ENCODE data around the gene COL27A1. TPM values are rescaled to one million over a fixed set of nuclear protein-coding genes. Genes with fewer than 3 reads are reported as not detected.

The COL27A1 gene
- polyA plus RNA-seq, 1 donor (not counting 4 experiments of a cell fraction or from before 2014, with no cell fraction given): 14.0 TPM

DNA sequence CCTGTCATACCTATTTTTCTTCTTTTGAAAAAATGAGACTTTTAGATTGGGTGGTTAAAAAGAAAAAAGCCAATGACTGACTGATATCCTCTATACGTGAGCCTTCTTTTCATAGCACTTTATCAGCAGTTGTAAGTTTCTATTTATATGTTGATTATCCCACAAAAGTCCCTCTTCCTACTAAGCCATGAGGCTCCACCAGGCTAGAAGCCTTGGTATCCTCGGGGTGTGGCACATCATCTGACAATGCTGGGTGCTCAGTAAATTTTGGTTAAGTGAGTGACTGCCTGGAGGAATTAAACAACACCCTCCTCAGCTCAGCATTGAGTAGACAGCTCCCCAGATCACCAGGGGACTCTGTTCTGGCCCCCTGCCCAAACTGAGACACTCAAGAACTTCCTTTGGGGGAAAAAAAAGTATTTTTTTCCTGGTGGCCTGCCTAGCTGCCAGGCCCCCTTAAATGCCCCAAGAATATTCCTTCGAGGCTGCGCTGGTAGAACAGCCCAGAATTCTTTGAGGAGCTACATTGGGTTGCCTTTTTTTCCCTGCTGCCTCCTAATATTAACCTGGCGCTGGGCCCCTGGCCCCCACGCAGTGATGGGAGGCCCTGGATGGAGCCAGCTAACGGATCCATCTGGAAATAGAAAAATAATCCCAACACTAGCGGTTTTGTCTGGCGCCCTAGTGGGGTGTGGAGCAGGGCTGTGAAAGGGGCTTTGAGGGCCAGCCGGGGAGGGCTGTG lies 23.4 kb upstream of the COL27A1 start:
- peaks cover 21% of the 10 kb centered on the region for H3K27me3 ChIP-seq (ENCODE audit: control insufficient read depth, extremely low read depth, insufficient read depth, low read length)
- H3K27ac ChIP-seq (ENCODE audit: control insufficient read depth, insufficient read depth, low read length): no peak overlapping the region
- no peaks in the 10 kb centered on the region for H3K9me3 ChIP-seq (ENCODE audit: control insufficient read depth, low read depth, low read length)
- DNase-seq (ENCODE audit: low read depth, low spot score) (no peak), FAIRE-seq (no peak)
- no peaks in the 10 kb centered on the region for H3K79me2 ChIP-seq (ENCODE audit: control insufficient read depth, insufficient read depth, low read length)
- H3K36me3 ChIP-seq (ENCODE audit: control insufficient read depth in 2 of 2, extremely low read depth in 1 of 2, insufficient read depth in 2 of 2, low read length in 2 of 2): no peaks in the 10 kb centered on the region
- H4K20me1 ChIP-seq (ENCODE audit: control insufficient read depth, extremely low read depth, insufficient read depth, low read length): no peaks in the 10 kb centered on the region
- no peak for TF ChIP-seq EZH2 (IDR thresholded peaks at IDR 0.05; ENCODE audit: low read length)
- TF ChIP-seq, protein P1, sequence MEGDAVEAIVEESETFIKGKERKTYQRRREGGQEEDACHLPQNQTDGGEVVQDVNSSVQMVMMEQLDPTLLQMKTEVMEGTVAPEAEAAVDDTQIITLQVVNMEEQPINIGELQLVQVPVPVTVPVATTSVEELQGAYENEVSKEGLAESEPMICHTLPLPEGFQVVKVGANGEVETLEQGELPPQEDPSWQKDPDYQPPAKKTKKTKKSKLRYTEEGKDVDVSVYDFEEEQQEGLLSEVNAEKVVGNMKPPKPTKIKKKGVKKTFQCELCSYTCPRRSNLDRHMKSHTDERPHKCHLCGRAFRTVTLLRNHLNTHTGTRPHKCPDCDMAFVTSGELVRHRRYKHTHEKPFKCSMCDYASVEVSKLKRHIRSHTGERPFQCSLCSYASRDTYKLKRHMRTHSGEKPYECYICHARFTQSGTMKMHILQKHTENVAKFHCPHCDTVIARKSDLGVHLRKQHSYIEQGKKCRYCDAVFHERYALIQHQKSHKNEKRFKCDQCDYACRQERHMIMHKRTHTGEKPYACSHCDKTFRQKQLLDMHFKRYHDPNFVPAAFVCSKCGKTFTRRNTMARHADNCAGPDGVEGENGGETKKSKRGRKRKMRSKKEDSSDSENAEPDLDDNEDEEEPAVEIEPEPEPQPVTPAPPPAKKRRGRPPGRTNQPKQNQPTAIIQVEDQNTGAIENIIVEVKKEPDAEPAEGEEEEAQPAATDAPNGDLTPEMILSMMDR (optimal IDR thresholded peaks at IDR 0.05 in 1 of 3, IDR thresholded peaks at IDR 0.05 in 1 of 3, conservative IDR thresholded peaks at IDR 0.05 in 1 of 3; ENCODE audit: extremely low read depth in 1 of 3, insufficient read depth in 2 of 3, low read length in 3 of 3): no peak
- H3K4me2 ChIP-seq (ENCODE audit: control insufficient read depth, extremely low read depth, insufficient read depth, low read depth, low read length): no peak overlapping the region
- dilution Hi-C loops (cut with MboI; ENCODE audit: extremely low pct_ligation_motif_present, low sequenced_read_pairs): no loop called here
- H3K9me1 ChIP-seq (ENCODE audit: control insufficient read depth, extremely low read depth, insufficient read depth, low read length): no peaks in the 10 kb centered on the region
- H3K9ac ChIP-seq (ENCODE audit: control insufficient read depth, extremely low read depth, insufficient read depth, low read length): no peak overlapping the region
- H2AFZ ChIP-seq (ENCODE audit: control insufficient read depth, low read length): no peak overlapping the region
- H3K4me3 ChIP-seq (ENCODE audit: control insufficient read depth in 2 of 3, extremely low read depth in 1 of 3, insufficient read depth in 2 of 3, low read depth in 1 of 3, low read length in 3 of 3): no peak overlapping the region
- no peaks in the 10 kb centered on the region for H3K4me1 ChIP-seq (ENCODE audit: control insufficient read depth, extremely low read depth, insufficient read depth, low read length)

DNA sequence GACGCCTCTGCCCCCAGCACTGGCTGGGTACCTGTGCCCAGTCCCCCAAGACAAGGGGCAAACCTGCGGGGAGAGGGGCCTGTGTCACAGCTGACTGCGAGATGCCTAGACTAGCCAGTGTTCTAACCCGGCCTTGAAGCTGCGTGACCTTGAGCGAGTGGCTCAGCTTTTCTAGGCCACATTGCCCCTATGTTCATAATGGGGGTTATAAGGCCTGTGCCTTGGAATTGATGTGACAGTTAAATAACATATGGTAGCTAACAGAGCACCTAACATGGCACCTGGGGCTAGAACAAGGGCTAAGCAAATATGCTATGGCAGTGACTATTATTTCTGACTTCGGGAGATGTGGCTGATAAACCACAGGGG lies 22.8 kb upstream of the COL27A1 start:
- Histone ChIP-seq H3K79me2 (ENCODE audit: control insufficient read depth, insufficient read depth, low read length) (no peaks in the 10 kb centered on the region), H3K4me1 (ENCODE audit: control insufficient read depth, extremely low read depth, insufficient read depth, low read length) (no peaks in the 10 kb centered on the region), H3K9me3 (ENCODE audit: control insufficient read depth, low read depth, low read length) (no peaks in the 10 kb centered on the region), H3K9ac (ENCODE audit: control insufficient read depth, extremely low read depth, insufficient read depth, low read length) (no peak overlapping the region), H4K20me1 (ENCODE audit: control insufficient read depth, extremely low read depth, insufficient read depth, low read length) (no peaks in the 10 kb centered on the region), H3K4me2 (ENCODE audit: control insufficient read depth, extremely low read depth, insufficient read depth, low read depth, low read length) (no peak overlapping the region), H3K9me1 (ENCODE audit: control insufficient read depth, extremely low read depth, insufficient read depth, low read length) (no peaks in the 10 kb centered on the region), H3K27ac (ENCODE audit: control insufficient read depth, insufficient read depth, low read length) (no peak overlapping the region), H3K36me3 (ENCODE audit: control insufficient read depth in 2 of 2, extremely low read depth in 1 of 2, insufficient read depth in 2 of 2, low read length in 2 of 2) (no peaks in the 10 kb centered on the region), H3K27me3 (ENCODE audit: control insufficient read depth, extremely low read depth, insufficient read depth, low read length) (peaks cover 17% of the 10 kb centered on the region), H2AFZ (ENCODE audit: control insufficient read depth, low read length) (no peak overlapping the region), H3K4me3 (ENCODE audit: control insufficient read depth in 2 of 3, extremely low read depth in 1 of 3, insufficient read depth in 2 of 3, low read depth in 1 of 3, low read length in 3 of 3) (no peak overlapping the region)
- dilution Hi-C loops (cut with MboI; ENCODE audit: extremely low pct_ligation_motif_present, low sequenced_read_pairs): no loop called here
- DNase-seq (ENCODE audit: low read depth, low spot score): no peak
- no peak for FAIRE-seq
- TF ChIP-seq, protein P1 (optimal IDR thresholded peaks at IDR 0.05 in 1 of 3, IDR thresholded peaks at IDR 0.05 in 1 of 3, conservative IDR thresholded peaks at IDR 0.05 in 1 of 3; ENCODE audit: extremely low read depth in 1 of 3, insufficient read depth in 2 of 3, low read length in 3 of 3): no peak
- no peak for TF ChIP-seq EZH2 (IDR thresholded peaks at IDR 0.05; ENCODE audit: low read length)

Data from keratinocyte (primary cell).